NK-92 treated with Interleukin-12 subunit alpha and Interleukin-12 subunit beta, amount 100 ng/mL, for 24 hours (cell line): Measurements from ENCODE around the gene ZMYND10.
"Not testable (repeated sequence)": the region's sequence is repeated elsewhere in the genome, so short reads cannot be mapped to it uniquely, and the experiment has no call there.

Source experiments
- DNase-seq: peaks from one replicate; lab custom pipeline; 2025; lab: John Stamatoyannopoulos, UW

ZMYND10 gene

DNA sequence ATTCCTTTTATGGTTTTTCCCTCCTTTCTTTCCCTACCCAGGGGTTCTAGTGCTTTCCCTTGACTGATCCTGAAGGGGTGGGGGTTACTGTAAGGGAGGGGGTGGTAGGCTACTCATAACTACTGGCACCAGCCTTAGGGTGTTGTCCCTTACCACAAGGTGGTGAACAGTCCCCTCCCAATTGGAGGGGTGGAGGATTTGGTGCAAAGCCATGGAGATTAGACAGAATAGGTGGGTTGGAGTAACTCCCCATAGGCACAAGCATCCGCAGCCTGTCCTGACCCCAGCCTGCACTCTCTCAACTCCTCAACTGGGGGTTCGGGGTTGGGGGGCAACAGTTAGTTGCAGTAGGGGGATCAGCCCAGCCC, 20.4 kb downstream of the ZMYND10 start:
- no peak for DNase-seq

GRCh38 chr3:50324351-50325112, 21.0 kb downstream of the ZMYND10 start:
- DNase-seq, result no peak

DNA sequence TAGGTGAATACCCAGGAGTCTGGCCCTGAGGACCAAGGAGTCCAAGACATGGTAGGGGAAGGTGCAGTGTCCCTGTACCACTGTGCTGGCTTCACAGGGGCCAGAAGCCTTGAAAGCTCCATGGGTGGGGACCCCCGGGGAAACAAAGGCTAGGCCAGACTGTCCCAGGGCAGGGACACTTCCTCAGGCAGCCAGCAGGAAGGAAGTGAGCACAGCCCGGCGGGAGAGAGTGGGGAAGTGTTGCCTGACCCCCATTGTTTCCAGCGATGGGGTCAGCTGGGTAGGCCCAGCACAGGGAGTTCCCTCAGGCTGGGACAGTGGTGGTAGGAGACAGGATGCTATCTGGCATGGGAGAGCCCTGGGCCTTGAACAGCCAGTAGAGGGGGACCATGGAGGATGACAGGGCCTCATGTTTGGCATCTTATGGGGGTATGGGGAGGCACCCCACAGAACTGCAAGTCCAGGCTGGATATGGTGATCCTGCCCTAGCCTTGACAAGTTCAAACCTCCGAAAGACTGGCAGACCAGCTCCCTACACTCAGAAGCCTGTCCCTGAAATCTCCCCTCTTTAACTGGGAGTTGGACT, 21.8 kb downstream of the ZMYND10 start:
- no peak for DNase-seq

DNA sequence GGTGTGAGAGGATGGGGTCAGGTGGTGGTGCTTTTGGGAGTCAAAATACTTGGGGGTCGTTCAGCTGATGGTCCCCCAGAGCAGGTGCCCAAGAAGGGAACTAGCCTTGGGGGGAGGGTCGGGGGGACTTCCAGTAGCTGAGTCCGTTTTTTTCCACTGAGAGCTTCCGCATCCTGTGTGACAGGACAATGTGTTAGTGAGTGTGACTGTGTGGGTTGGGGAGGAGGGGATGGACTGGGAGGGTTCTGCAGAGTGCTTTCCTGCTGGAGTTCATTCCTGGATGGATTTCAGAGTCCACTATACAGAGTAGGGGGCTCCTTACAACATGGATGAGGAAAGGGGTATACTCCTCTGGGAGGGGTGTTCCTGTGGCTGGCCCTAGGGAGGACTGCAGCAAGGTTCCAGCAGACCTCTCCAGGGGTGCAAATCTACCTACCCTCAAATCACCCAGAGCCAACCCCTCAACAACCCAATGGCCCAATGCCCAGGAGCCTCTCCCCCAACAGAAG, 22.4 kb downstream of the ZMYND10 start:
- no peak for DNase-seq

GRCh38 chr3:50322386-50323091, 23.0 kb downstream of the ZMYND10 start, which contains the start of gene HYAL2:
TSS of gene HYAL2 (minus strand) at chr3:50322745. CDS start at chr3:50320489, 2,256 bp downstream.
- no peak for DNase-seq

- DNase-seq, result no peak
Observed at GRCh38 chr3:50322115-50322385, 23.5 kb downstream of the ZMYND10 start.

GRCh38 chr3:50321336-50322114, 24.0 kb downstream of the ZMYND10 start:
- peak; percentile 63 for DNase-seq

- no peak for DNase-seq
Observed at GRCh38 chr3:50320853-50321335, 24.6 kb downstream of the ZMYND10 start.

- no peak for DNase-seq
Observed at GRCh38 chr3:50319894-50320625, 25.5 kb downstream of the ZMYND10 start.

GRCh38 chr3:50319181-50319893, 26.2 kb downstream of the ZMYND10 start:
- no peak for DNase-seq

DNA sequence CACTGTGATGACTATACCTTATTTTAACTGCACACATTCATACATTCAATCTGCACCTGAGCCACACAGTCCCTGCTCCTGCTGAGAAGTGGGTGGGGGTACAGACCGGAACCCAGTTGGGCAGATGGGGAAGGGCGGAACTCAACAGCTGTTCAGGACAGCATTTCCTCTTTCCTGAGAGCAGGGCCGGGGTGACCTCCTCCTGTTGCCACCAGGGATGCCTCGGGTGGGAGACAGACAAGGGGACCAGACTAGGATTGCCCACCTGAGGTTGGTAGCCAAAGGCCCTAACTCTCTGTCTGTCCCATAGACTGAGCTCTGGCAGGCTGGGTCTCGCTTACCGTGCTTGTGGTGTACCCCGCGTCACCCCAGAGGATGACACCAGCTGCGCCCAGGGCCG, 26.9 kb downstream of the ZMYND10 start:
- no peak for DNase-seq

DNA sequence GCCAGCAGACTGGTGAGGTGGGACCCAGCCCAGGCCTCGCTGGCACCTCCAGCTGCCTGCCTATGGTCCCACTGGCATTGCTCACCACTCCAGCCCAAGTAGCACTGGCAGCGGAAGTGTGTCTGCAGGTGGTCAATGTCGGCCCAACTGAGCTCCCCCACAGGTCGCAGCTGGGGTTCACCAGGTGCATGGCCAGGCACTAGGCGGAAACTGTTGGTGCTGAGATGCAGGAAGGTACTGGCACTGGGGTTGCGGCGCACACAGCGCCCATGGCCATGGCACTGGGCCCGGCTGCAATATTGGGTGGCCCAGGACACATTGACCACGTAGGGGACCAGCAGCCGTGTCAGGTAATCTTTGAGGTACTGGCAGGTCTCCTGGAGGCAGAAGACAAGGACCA, 27.4 kb downstream of the ZMYND10 start:
- DNase-seq, result no peak

- DNase-seq, result no peak
Observed at GRCh38 chr3:50317300-50317699, 28.2 kb downstream of the ZMYND10 start.

GRCh38 chr3:50316657-50317242, 28.8 kb downstream of the ZMYND10 start:
- DNase-seq, result no peak

DNA sequence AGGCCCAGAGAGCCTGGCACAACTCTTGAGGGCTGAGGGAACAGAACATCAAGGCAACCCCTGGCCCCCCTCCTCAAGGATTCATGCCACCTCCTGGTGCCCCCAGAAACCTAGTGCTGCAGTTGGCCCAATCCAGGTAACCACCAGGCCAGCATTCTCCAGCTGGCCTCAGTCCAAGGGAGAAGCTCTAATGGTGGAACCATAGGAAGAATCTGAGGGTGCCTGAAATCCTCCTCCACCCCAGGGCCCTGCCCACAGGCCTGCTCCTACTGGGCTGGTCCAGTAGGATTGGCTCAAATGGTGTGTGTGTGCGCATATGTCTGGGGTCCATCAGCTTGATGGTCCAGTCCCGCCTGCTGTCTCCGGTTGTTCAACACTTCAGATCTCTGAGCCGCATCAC, 30.7 kb downstream of the ZMYND10 start:
- DNase-seq, result no peak

- no peak for DNase-seq
Observed at GRCh38 chr3:50314342-50314741, 31.2 kb downstream of the ZMYND10 start.

DNA sequence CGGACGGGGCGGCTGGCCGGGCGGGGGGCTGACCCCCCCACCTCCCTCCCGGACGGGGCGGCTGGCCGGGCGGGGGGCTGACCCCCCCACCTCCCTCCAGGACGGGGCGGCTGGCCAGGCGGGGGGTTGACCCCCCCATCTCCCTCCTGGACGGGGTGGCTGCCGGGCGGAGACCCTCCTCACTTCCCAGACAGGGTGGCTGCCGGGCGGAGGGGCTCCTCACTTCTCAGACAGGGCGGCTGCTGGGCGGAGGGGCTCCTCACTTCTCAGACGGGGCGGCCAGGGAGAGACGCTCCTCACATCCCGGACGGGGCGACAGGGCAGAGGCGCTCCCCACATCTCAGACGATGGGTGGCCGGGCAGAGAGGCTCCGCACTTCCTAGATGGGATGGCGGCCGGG, 33.5 kb downstream of the ZMYND10 start:
- not testable (repeated sequence) for DNase-seq

DNA sequence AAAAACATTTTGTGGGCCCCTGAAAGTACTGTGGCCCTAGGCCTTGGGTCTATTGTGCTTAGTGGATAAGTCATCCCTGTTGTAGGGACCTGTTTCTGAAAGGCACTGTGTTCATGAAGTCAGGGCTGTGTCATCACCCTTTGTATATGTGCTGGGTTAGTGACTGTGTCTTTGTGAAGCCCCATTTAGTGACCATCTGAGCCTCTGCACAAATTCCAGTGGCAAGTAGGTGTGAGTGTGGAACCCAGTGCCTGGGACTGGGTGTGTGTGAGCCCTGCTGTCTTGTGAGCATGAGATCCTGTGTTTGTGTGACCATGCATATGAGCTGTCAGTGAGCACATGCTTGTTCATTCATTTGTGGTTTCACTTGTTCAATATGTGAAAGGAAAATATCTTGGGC, 40.9 kb downstream of the ZMYND10 start:
- DNase-seq, result no peak

- no peak for DNase-seq
Observed at GRCh38 chr3:50303013-50303815, 42.3 kb downstream of the ZMYND10 start, which contains the start of gene HYAL1. TSS of gene HYAL1 (minus strand) at chr3:50303574. CDS start at chr3:50302956, 618 bp downstream.
